Mucosa of descending colon (tissue), 3 donors: ENCODE data around the gene NODAL. TPM values are rescaled to one million over a fixed set of nuclear protein-coding genes. Genes with fewer than 3 reads are reported as not detected.

Source experiments
- ATAC-seq: fragments of 200-7000 bp; cut with Tn5 transposase; one replicate; pipeline ENCODE4 v1.9.1; 2020; ENCODE audit warnings: mild to moderate bottlenecking, moderate library complexity
- DNase-seq, 3 donors: peaks; one replicate each; pipeline ENCODE4 v3.0.0-alpha.2; 2020
- H3K36me3 ChIP-seq: fragments of 200-600 bp; one replicate; pipeline ENCODE4 v1.8.0; 2021; ENCODE audit warnings: low read depth, mild to moderate bottlenecking
- H3K4me1 ChIP-seq: fragments of 200-600 bp; one replicate; pipeline ENCODE4 v1.8.0; 2021; ENCODE audit warnings: low read depth, mild to moderate bottlenecking
- H3K4me3 ChIP-seq: fragments of 200-600 bp; one replicate; pipeline ENCODE4 v1.8.0; 2021; ENCODE audit warnings: mild to moderate bottlenecking
- H3K9me3 ChIP-seq: fragments of 200-600 bp; one replicate; pipeline ENCODE4 v1.8.0; 2021; ENCODE audit warnings: mild to moderate bottlenecking
- CTCF ChIP-seq: fragments of 200-600 bp; IDR thresholded peaks from one replicate; pipeline ENCODE4 v1.8.0; 2022; ENCODE audit warnings: antibody characterized with exemption, mild to moderate bottlenecking
- intact Hi-C, 2 donors: fragments of 100-400 bp; cut with DNase I in 1 of 2; cut with micrococcal nuclease in 1 of 2; formaldehyde crosslinking; loops; one replicate each; pipeline versions ENCODE4 v1.11.0 to v1.11.1; 2022; cut with DNase I, micrococcal nuclease
- total RNA-seq, 3 donors: library from RNA; stranded (reverse); fragmentation: NEBNext Ultra II Directional in 2 of 3; extraction: Animal tissue kit (Norgen Biotek cat#: 25700) in 2 of 3; gene quantifications; one replicate each; pipeline versions ENCODE4 v1.2.1 to v1.2.4, GENCODE V29; 2021 to 2023
- donor health status: DM: no; HTN: no; CAD: no; lungs with moderate emphysema.
- donor health status: DM: no; HTN: no; CAD: no.
- donor health status: DM: no; HTN: yes; CAD: no.

NODAL gene
- total RNA-seq, 3 donors from 2014 or later, result not detected

- no peak for TF ChIP-seq CTCF
- Histone ChIP-seq H3K4me3 (no peak overlapping the region), H3K9me3 (no peaks in the 10 kb centered on the region), H3K36me3 (no peaks in the 10 kb centered on the region), H3K4me1 (peaks cover 7% of the 10 kb centered on the region)
- ATAC-seq (no peak), DNase-seq (no peak)
- intact Hi-C loops, result no loop called here
Observed at GRCh38 chr10:70457759-70458305, 16.4 kb upstream of the NODAL start.

GRCh38 chr10:70456164-70456563 is 14.7 kb upstream of the NODAL start:
- TF ChIP-seq CTCF, result no peak
- H3K4me1 ChIP-seq, result peaks cover 7% of the 10 kb centered on the region
- ATAC-seq (no peak), DNase-seq (no peak)
- no peak overlapping the region for H3K4me3 ChIP-seq
- no peaks in the 10 kb centered on the region for H3K9me3 ChIP-seq
- intact Hi-C loops, result no loop called here
- no peaks in the 10 kb centered on the region for H3K36me3 ChIP-seq

GRCh38 chr10:70455213-70455630 is 13.7 kb upstream of the NODAL start:
- Histone ChIP-seq H3K4me1 (peaks cover 7% of the 10 kb centered on the region), H3K4me3 (no peak overlapping the region), H3K36me3 (no peaks in the 10 kb centered on the region), H3K9me3 (no peaks in the 10 kb centered on the region)
- DNase-seq (no peak), ATAC-seq (no peak)
- intact Hi-C loops, result no loop called here
- TF ChIP-seq CTCF, result no peak

GRCh38 chr10:70448236-70448635 is 6.8 kb upstream of the NODAL start:
- Histone ChIP-seq H3K9me3 (no peaks in the 10 kb centered on the region), H3K36me3 (no peaks in the 10 kb centered on the region), H3K4me3 (no peak overlapping the region), H3K4me1 (no peaks in the 10 kb centered on the region)
- intact Hi-C loops, result no loop called here
- TF ChIP-seq CTCF, result no peak
- no peak for ATAC-seq
- no peak for DNase-seq

- H3K4me1 ChIP-seq, result peaks cover 14% of the 10 kb centered on the region
- intact Hi-C loops, result no loop called here
Observed at GRCh38 chr10:70445718-70446657, 4.5 kb upstream of the NODAL start.

More at GRCh38 chr10:70445718-70446657, 4.5 kb upstream of the NODAL start:
- ATAC-seq (no peak), DNase-seq (no peak)
- no peak overlapping the region for H3K4me3 ChIP-seq
- no peak for TF ChIP-seq CTCF
- H3K9me3 ChIP-seq, result no peaks in the 10 kb centered on the region
- no peaks in the 10 kb centered on the region for H3K36me3 ChIP-seq
